Osteocyte (in vitro differentiated cells): ENCODE measurements around the gene SLC24A1. TPM values are rescaled to one million over a fixed set of nuclear protein-coding genes. Genes with fewer than 3 reads are reported as not detected.

Source experiments
- DNase-seq: peaks from one replicate; pipeline ENCODE4 v3.0.0; 2021; ENCODE audit warnings: mixed read lengths; ENCODE audit not compliant: unreplicated experiment; ENCODE audit errors: extremely low spot score
- H3K27ac Mint-ChIP-seq: one replicate; pipeline ENCODE4 v1.8.0; 2021; ENCODE audit warnings: mild to moderate bottlenecking, mixed read lengths; ENCODE audit not compliant: unreplicated experiment
- H3K27me3 Mint-ChIP-seq: one replicate; pipeline ENCODE4 v1.8.0; 2021; ENCODE audit warnings: mixed read lengths; ENCODE audit not compliant: unreplicated experiment
- H3K36me3 Mint-ChIP-seq: one replicate; pipeline ENCODE4 v1.8.0; 2021; ENCODE audit warnings: mixed read lengths; ENCODE audit not compliant: unreplicated experiment
- H3K4me1 Mint-ChIP-seq: one replicate; pipeline ENCODE4 v1.8.0; 2021; ENCODE audit warnings: mixed read lengths; ENCODE audit not compliant: unreplicated experiment
- H3K4me3 Mint-ChIP-seq: one replicate; pipeline ENCODE4 v1.8.0; 2021; ENCODE audit warnings: mild to moderate bottlenecking, moderate library complexity, mixed read lengths; ENCODE audit not compliant: unreplicated experiment
- H3K9me3 Mint-ChIP-seq: one replicate; pipeline ENCODE4 v1.8.0; 2021; ENCODE audit warnings: mixed read lengths; ENCODE audit not compliant: unreplicated experiment
- CTCF ChIP-seq: fragments of 200-600 bp; sonication (generic); IDR thresholded peaks from 2 replicates; pipeline ENCODE4 v1.5.0; 2021; ENCODE audit warnings: antibody characterized with exemption, mild to moderate bottlenecking, moderate library complexity
- total RNA-seq: library from RNA; stranded (reverse); gene quantifications from 2 replicates; pipeline ENCODE4 v1.2.1, GENCODE V29; 2021

The SLC24A1 gene
- total RNA-seq, 1 donor from 2014 or later: 14.8 TPM

- Mint-ChIP-seq H3K36me3 (peaks cover 9% of the 10 kb centered on the region), H3K4me1 (no peaks in the 10 kb centered on the region), H3K27ac (no peak overlapping the region), H3K27me3 (no peaks in the 10 kb centered on the region), H3K4me3 (no peak overlapping the region), H3K9me3 (no peaks in the 10 kb centered on the region)
- DNase-seq: no peak
- no peak for TF ChIP-seq CTCF
Measured at GRCh38 chr15:65682404-65682911, 60.7 kb downstream of the SLC24A1 start.

- Mint-ChIP-seq H3K4me1 (no peaks in the 10 kb centered on the region), H3K36me3 (peaks cover 51% of the 10 kb centered on the region), H3K27me3 (no peaks in the 10 kb centered on the region), H3K4me3 (no peak overlapping the region), H3K27ac (no peak overlapping the region), H3K9me3 (peaks cover 3% of the 10 kb centered on the region)
- no peak for TF ChIP-seq CTCF
- no peak for DNase-seq
Measured at GRCh38 chr15:65688462-65688861, 66.7 kb downstream of the SLC24A1 start.

- Mint-ChIP-seq H3K9me3 (peaks cover 3% of the 10 kb centered on the region), H3K36me3 (peaks cover 57% of the 10 kb centered on the region), H3K27me3 (no peaks in the 10 kb centered on the region), H3K4me3 (no peak overlapping the region), H3K27ac (no peak overlapping the region), H3K4me1 (no peaks in the 10 kb centered on the region)
- DNase-seq: no peak
- TF ChIP-seq CTCF: no peak
Measured at GRCh38 chr15:65690173-65690572, 68.4 kb downstream of the SLC24A1 start.

GRCh38 chr15:65690778-65691177 is 69.0 kb downstream of the SLC24A1 start:
- peaks cover 59% of the 10 kb centered on the region for H3K36me3 Mint-ChIP-seq
- H3K9me3 Mint-ChIP-seq: peaks cover 3% of the 10 kb centered on the region
- no peak for TF ChIP-seq CTCF
- no peak for DNase-seq
- H3K4me1 Mint-ChIP-seq: no peaks in the 10 kb centered on the region
- H3K4me3 Mint-ChIP-seq: no peak overlapping the region
- H3K27me3 Mint-ChIP-seq: no peaks in the 10 kb centered on the region
- H3K27ac Mint-ChIP-seq: no peak overlapping the region

- H3K36me3 Mint-ChIP-seq: peaks cover 42% of the 10 kb centered on the region
- no peaks in the 10 kb centered on the region for H3K4me1 Mint-ChIP-seq
- H3K4me3 Mint-ChIP-seq: no peak overlapping the region
- no peak for DNase-seq
- H3K9me3 Mint-ChIP-seq: no peaks in the 10 kb centered on the region
- H3K27ac Mint-ChIP-seq: no peak overlapping the region
- H3K27me3 Mint-ChIP-seq: no peaks in the 10 kb centered on the region
- TF ChIP-seq CTCF: no peak
Measured at GRCh38 chr15:65695081-65695480, 73.3 kb downstream of the SLC24A1 start.

Other genes with a start within 250 kb of the SLC24A1 start
- gene IGDCC3, start 243.9 kb upstream of the SLC24A1 start, total RNA-seq: 0.16 and 0.48 TPM in 2 replicates
- gene IGDCC4, start 199.0 kb upstream of the SLC24A1 start, total RNA-seq: 36.4 and 36.8 TPM in 2 replicates
- 33.0 and 34.2 TPM in 2 replicates for gene DPP8, start 104.2 kb upstream of the SLC24A1 start, total RNA-seq
- gene HACD3, start 91.5 kb upstream of the SLC24A1 start, total RNA-seq: 81.8 and 83.2 TPM in 2 replicates
- 33.6 and 33.9 TPM in 2 replicates for gene INTS14, start 10.8 kb upstream of the SLC24A1 start, total RNA-seq
- 22.5 and 24.5 TPM in 2 replicates for gene DENND4A, start 170.4 kb downstream of the SLC24A1 start, total RNA-seq
- 317 and 321 TPM in 2 replicates for gene RAB11A, start 247.6 kb downstream of the SLC24A1 start, total RNA-seq